GM12891 (cell line): ENCODE results near the gene ZFP37.

Experiments
- POLR2A ChIP-seq: IDR thresholded peaks from 2 replicates; pipeline ENCODE4 v1.6.1; 2011; ENCODE audit warnings: low read depth, low read length, control low read depth
- POLR2AphosphoS5 ChIP-seq: IDR thresholded peaks from 2 replicates; pipeline ENCODE4 v1.6.1; 2011; ENCODE audit warnings: low read depth, low read length, control low read depth
- TAF1 ChIP-seq: IDR thresholded peaks from 2 replicates; pipeline ENCODE4 v1.6.1; 2011; ENCODE audit warnings: low read depth, low read length, control low read depth

GRCh38 chr9:113018247-113018646 lies 38.3 kb downstream of the ZFP37 start:
- TF ChIP-seq POLR2AphosphoS5 (no peak), POLR2A (no peak), TAF1 (no peak)
